ENCODE data around the gene RDH12.

RDH12 gene

DNA sequence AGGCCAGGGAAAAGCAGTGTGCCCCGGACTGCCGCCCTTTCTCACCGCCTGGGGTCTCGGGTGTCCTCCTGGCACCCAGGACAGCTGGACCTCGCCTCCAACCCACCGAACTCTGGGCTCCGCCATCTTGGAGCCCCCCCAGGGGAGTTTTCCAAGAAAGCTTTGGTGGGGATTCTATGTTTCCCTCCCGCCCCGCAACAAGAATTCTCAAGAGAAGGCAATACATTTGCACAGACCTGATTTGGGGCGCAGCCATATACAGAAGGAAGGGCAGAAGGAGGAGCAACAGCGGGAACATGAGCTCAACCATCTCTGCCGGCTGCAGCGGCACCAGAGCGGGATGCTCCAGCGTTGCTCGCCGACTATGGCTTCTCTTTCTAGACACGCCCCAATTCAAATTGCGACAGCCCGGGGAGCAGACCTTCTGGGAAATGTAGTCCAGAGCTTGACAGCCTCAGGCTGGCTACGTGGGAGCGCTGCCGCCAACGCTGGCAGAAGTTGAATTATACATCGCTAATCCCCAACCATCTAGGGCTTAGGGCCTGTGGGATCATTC, 6.2 kb upstream of the RDH12 start, which contains the start of gene RDH11:
Gene RDH11, minus strand, starts transcription at position 371 of the 556 bp plus-strand sequence. Its CDS starts 61 bp downstream, at position 310.
- peak; percentile 89 for DNase-seq
- H3K27ac ChIP-seq, result peak within 1 kb of the TSS; percentile 80

DNA sequence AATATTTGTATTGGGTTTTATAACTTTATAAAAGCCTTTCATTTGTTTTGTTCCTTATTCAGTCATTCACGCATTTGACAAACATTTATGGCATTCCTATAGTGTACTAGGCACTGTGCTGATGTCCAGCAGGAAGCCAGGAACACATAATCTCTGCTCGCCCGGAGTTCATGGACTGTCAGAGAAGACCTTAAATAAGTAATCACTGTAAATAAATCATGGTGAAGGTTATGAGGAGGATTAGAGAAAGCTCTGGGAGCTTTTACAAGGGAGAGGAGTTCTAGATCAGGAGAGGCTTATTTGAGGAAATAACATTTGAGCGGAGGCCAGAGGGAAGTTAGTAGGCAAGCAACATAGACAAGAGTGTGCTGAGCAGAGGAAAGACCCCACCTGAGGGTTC, 4.7 kb upstream of the RDH12 start:
- no peak overlapping the region for H3K27ac ChIP-seq
- no peak overlapping the region for H3K4me3 ChIP-seq (ENCODE audit: low read depth, low read length)
- H3K9me3 ChIP-seq (ENCODE audit: severe bottlenecking), result no peaks in the 10 kb centered on the region
- no peaks in the 10 kb centered on the region for H3K27me3 ChIP-seq (ENCODE audit: insufficient read depth, low read depth, severe bottlenecking)
- peak; percentile 45 for DNase-seq
- peaks cover 21% of the 10 kb centered on the region for H3K36me3 ChIP-seq
- no peak for TF ChIP-seq CTCF (IDR thresholded peaks at IDR 0.05; ENCODE audit: low read depth, low read length)

More for the DNA sequence above, 6.2 kb upstream of the RDH12 start, which contains the start of gene RDH11:
- Histone ChIP-seq H3K27me3 (ENCODE audit: insufficient read depth, low read depth, severe bottlenecking) (no peaks in the 10 kb centered on the region), H3K4me3 (ENCODE audit: low read depth, low read length) (peak within 1 kb of the TSS; percentile 81), H3K9me3 (ENCODE audit: severe bottlenecking) (no peaks in the 10 kb centered on the region), H3K36me3 (peaks cover 36% of the 10 kb centered on the region)
- TF ChIP-seq CTCF (IDR thresholded peaks at IDR 0.05; ENCODE audit: low read depth, low read length), result no peak

DNA sequence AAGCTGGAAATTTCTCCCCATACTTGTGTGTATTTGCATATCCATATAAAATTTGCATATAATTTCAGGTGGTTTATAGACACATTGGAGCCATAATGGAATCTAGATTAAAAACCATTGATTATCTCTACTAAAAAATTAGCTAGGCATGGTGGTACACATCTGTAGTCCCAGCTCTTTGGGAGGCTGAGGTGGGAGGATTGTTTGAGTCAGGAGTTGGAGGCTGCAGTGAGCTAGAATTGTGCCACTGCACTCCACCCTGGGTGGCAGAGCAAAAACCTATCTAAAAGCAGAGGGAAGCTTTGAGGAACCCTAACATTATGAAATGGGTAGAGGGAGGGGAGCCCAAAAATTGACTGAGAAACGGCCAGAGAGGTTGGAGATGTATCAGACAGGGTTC, 3.5 kb upstream of the RDH12 start:
- TF ChIP-seq CTCF (IDR thresholded peaks at IDR 0.05; ENCODE audit: low read depth, low read length), result no peak
- H3K27ac ChIP-seq, result no peak overlapping the region
- H3K9me3 ChIP-seq (ENCODE audit: severe bottlenecking), result no peaks in the 10 kb centered on the region

DNA sequence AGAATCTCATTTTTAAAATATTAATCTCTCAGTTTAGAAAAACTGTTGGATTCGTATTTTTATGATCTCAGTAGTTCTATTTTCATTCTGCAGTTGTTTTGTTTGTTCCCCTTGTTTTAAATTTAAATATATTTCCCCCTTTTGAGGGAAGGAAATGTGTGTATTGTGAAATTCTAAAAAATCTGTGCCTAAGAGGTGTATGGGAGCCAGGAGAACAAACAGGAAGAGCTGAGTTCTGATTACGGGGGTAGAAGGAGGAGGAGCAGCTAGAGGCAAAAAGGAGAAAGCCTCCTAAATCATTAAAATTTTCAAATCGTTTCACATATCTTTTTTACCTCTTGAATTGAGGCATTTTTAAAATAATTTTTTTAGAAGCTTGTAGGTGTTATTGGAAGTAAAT, 2.3 kb downstream of the RDH12 start:
- no peak overlapping the region for H3K27ac ChIP-seq
- no peaks in the 10 kb centered on the region for H3K9me3 ChIP-seq (ENCODE audit: severe bottlenecking)
- TF ChIP-seq CTCF (IDR thresholded peaks at IDR 0.05; ENCODE audit: low read depth, low read length), result no peak
- DNase-seq, result no peak
- H3K4me3 ChIP-seq (ENCODE audit: low read depth, low read length), result no peak overlapping the region
- no peaks in the 10 kb centered on the region for H3K36me3 ChIP-seq
- no peaks in the 10 kb centered on the region for H3K27me3 ChIP-seq (ENCODE audit: insufficient read depth, low read depth, severe bottlenecking)

More for the DNA sequence above, 3.5 kb upstream of the RDH12 start:
- H3K27me3 ChIP-seq (ENCODE audit: insufficient read depth, low read depth, severe bottlenecking), result no peaks in the 10 kb centered on the region
- H3K4me3 ChIP-seq (ENCODE audit: low read depth, low read length), result no peak overlapping the region
- no peak for DNase-seq
- peaks cover 9% of the 10 kb centered on the region for H3K36me3 ChIP-seq

DNA sequence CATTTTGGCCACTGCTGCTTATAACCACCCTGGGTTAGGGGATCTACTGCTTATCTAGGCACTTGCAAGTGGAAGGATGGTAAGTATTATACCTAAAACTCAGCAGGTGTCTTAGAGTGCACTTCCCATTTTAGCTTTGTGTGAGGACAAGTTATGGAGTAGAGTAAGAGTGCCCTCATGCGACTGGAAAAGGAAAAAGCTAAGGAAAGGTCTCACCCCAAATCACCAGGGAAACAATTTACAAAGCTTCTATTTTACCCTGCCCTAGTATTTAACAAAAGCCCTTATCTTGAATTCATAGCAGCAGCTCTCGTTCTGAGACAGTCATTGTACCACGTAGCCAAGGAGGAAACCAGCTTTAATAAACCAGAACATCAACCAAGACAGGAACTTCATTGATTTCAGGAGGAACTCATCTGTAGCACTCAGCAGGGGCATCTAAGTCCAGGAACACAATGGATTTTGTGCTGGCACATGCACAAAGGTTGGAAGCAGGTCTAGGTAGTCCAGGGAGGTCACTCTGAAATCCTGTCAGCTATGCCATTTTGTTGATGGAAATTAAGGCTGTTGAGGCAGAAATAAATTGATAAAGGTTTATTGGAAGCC, 2.9 kb downstream of the RDH12 start:
- Histone ChIP-seq H3K4me3 (ENCODE audit: low read depth, low read length) (no peak overlapping the region), H3K9me3 (ENCODE audit: severe bottlenecking) (no peaks in the 10 kb centered on the region), H3K27me3 (ENCODE audit: insufficient read depth, low read depth, severe bottlenecking) (no peaks in the 10 kb centered on the region), H3K36me3 (no peaks in the 10 kb centered on the region), H3K27ac (no peak overlapping the region)
- TF ChIP-seq CTCF (IDR thresholded peaks at IDR 0.05; ENCODE audit: low read depth, low read length), result peak; percentile 73
- DNase-seq, result peak; percentile 28
